Endodermal cell (in vitro differentiated cells): ENCODE results near the gene PROP1. TPM values are rescaled to one million over a fixed set of nuclear protein-coding genes. Genes with fewer than 3 reads are reported as not detected.

ENCODE experiments used
- DNase-seq: peaks from one replicate; pipeline ENCODE4 v3.0.0-alpha.2; 2017
- H3K27ac ChIP-seq: 2 replicates; pipeline ENCODE4 v1.5.1; 2013; ENCODE audit warnings: mild to moderate bottlenecking, low read depth, low read length, moderate library complexity
- H3K27me3 ChIP-seq: 2 replicates; pipeline ENCODE4 v1.6.1; 2013; ENCODE audit warnings: mild to moderate bottlenecking, low read length, moderate library complexity; ENCODE audit not compliant: insufficient read depth, control insufficient read depth, poor library complexity, severe bottlenecking
- H3K36me3 ChIP-seq: 2 replicates; pipeline ENCODE4 v1.7.0; 2013; ENCODE audit warnings: mild to moderate bottlenecking, low read length, moderate library complexity; ENCODE audit not compliant: control insufficient read depth, insufficient read depth
- H3K4me1 ChIP-seq: one replicate; pipeline ENCODE4 v1.7.0; 2013; ENCODE audit warnings: low read length; ENCODE audit not compliant: control insufficient read depth, insufficient read depth
- H3K4me3 ChIP-seq: 2 replicates; pipeline ENCODE4 v1.5.1; 2013; ENCODE audit warnings: mild to moderate bottlenecking, low read length, moderate library complexity
- H3K9ac ChIP-seq: 2 replicates; pipeline ENCODE4 v1.6.1; 2013; ENCODE audit warnings: mild to moderate bottlenecking, low read length, moderate library complexity; ENCODE audit not compliant: poor library complexity, severe bottlenecking; ENCODE audit errors: extremely low read depth
- H3K9me3 ChIP-seq: 2 replicates; pipeline ENCODE4 v1.6.1; 2013; ENCODE audit warnings: mild to moderate bottlenecking, low read length, moderate library complexity; ENCODE audit not compliant: control insufficient read depth
- H3K27ac Mint-ChIP-seq: 2 replicates; pipeline ENCODE4 v1.8.0; 2020; ENCODE audit warnings: mixed read lengths
- H3K27me3 Mint-ChIP-seq: 2 replicates; pipeline ENCODE4 v1.8.0; 2021; ENCODE audit warnings: mild to moderate bottlenecking, mixed read lengths; ENCODE audit not compliant: insufficient read depth
- H3K36me3 Mint-ChIP-seq: 2 replicates; pipeline ENCODE4 v1.8.0; 2020; ENCODE audit warnings: low read depth, mixed read lengths
- H3K4me1 Mint-ChIP-seq: 2 replicates; pipeline ENCODE4 v1.8.0; 2020; ENCODE audit warnings: mixed read lengths
- H3K4me3 Mint-ChIP-seq: 2 replicates; pipeline ENCODE4 v1.8.0; 2020; ENCODE audit warnings: mild to moderate bottlenecking, moderate library complexity, mixed read lengths
- H3K9me3 Mint-ChIP-seq: 2 replicates; pipeline ENCODE4 v1.8.0; 2020; ENCODE audit warnings: mild to moderate bottlenecking, mixed read lengths
- CTCF ChIP-seq: fragments of 200-600 bp; sonication (generic); conservative IDR thresholded peaks from 2 replicates; pipeline ENCODE4 v1.5.0; 2021; ENCODE audit warnings: antibody characterized with exemption, mild to moderate bottlenecking
- WGBS, 2 experiments: methylation state at CpG; one replicate each; pipeline versions ENCODE4 v1.1.5 to v1.1.7; 2013; ENCODE audit warnings: missing lambda C conversion rate in 2 of 2, mixed read lengths in 1 of 2; ENCODE audit not compliant: insufficient coverage in 1 of 2, insufficient read length in 1 of 2; 5-methylcytosine and 5-hydroxymethylcytosine counted together
- total RNA-seq, 2 donors: library from RNA; stranded (reverse); fragmentation: NEBNext Ultra II Directional in 1 of 2; extraction: Animal tissue kit (Norgen Biotek cat#: 25700) in 1 of 2; gene quantifications; 2 replicates in 1 of 2; 3 replicates in 1 of 2; pipeline ENCODE4 v1.2.1, GENCODE V29; 2021

PROP1 gene
- total RNA-seq, 2 donors from 2014 or later: not detected

GRCh38 chr5:177992466-177992865 lies 3.6 kb downstream of the PROP1 start:
- Mint-ChIP-seq H3K9me3 (no peaks in the 10 kb centered on the region), H3K36me3 (no peaks in the 10 kb centered on the region), H3K4me3 (no peak overlapping the region), H3K4me1 (no peaks in the 10 kb centered on the region), H3K27ac (no peak overlapping the region), H3K27me3 (peaks cover 12% of the 10 kb centered on the region)
- Histone ChIP-seq H3K27me3 (no peaks in the 10 kb centered on the region), H3K36me3 (no peaks in the 10 kb centered on the region), H3K4me1 (no peaks in the 10 kb centered on the region), H3K9ac (no peak overlapping the region), H3K27ac (no peak overlapping the region), H3K9me3 (no peaks in the 10 kb centered on the region), H3K4me3 (no peak overlapping the region)
- no peak for DNase-seq
- WGBS, 2 experiments: 88 to 97% methylated on average over 4 to 6 of the region's 6 CpGs
- no peak for TF ChIP-seq CTCF

GRCh38 chr5:177988989-177989625 lies 6.9 kb downstream of the PROP1 start:
- H3K4me1 ChIP-seq: no peaks in the 10 kb centered on the region
- H3K27me3 ChIP-seq: peaks cover 15% of the 10 kb centered on the region
- H3K36me3 Mint-ChIP-seq: no peaks in the 10 kb centered on the region
- no peak overlapping the region for H3K27ac Mint-ChIP-seq
- H3K4me3 Mint-ChIP-seq: no peak overlapping the region
- no peaks in the 10 kb centered on the region for H3K4me1 Mint-ChIP-seq
- no peak overlapping the region for H3K9ac ChIP-seq
- no peaks in the 10 kb centered on the region for H3K9me3 ChIP-seq
- no peaks in the 10 kb centered on the region for H3K36me3 ChIP-seq
- no peak overlapping the region for H3K4me3 ChIP-seq
- no peak for DNase-seq
- WGBS, 2 experiments: 88 to 92% methylated on average over 8 to 11 of the region's 11 CpGs
- TF ChIP-seq CTCF: no peak
- H3K27me3 Mint-ChIP-seq: peaks cover 13% of the 10 kb centered on the region
- H3K9me3 Mint-ChIP-seq: no peaks in the 10 kb centered on the region
- no peak overlapping the region for H3K27ac ChIP-seq

- DNase-seq: no peak
- Mint-ChIP-seq H3K27ac (no peak overlapping the region), H3K27me3 (peaks cover 23% of the 10 kb centered on the region), H3K36me3 (no peaks in the 10 kb centered on the region), H3K4me3 (no peak overlapping the region), H3K4me1 (no peaks in the 10 kb centered on the region), H3K9me3 (no peaks in the 10 kb centered on the region)
- no peak for TF ChIP-seq CTCF
- 86 to 92% methylated on average over 9 of the region's 9 CpGs for WGBS, 2 experiments
- H3K9me3 ChIP-seq: no peaks in the 10 kb centered on the region
- no peaks in the 10 kb centered on the region for H3K4me1 ChIP-seq
- H3K27me3 ChIP-seq: peaks cover 21% of the 10 kb centered on the region
- no peak overlapping the region for H3K27ac ChIP-seq
- no peak overlapping the region for H3K4me3 ChIP-seq
- no peaks in the 10 kb centered on the region for H3K36me3 ChIP-seq
- no peak overlapping the region for H3K9ac ChIP-seq
Measured at GRCh38 chr5:177987326-177987725, 8.7 kb downstream of the PROP1 start.
